GM10248 (cell line): Measurements from ENCODE around the gene PHF11.

Source experiments
- CTCF ChIA-PET: fragments of 300-600 bp; sonication (Branson Sonifier 250); formaldehyde crosslinking; extraction: SDS; loops from one replicate; lab custom pipeline; 2021; ENCODE audit warnings: antibody characterized with exemption; lab: Yijun Ruan, JAX
- POLR2A ChIA-PET: fragments of 350-650 bp; sonication (Branson Sonifier 250); formaldehyde crosslinking; extraction: SDS; loops from one replicate; lab custom pipeline; 2020; ENCODE audit warnings: antibody characterized with exemption; lab: Yijun Ruan, JAX
- DNase-seq: peaks from one replicate; pipeline ENCODE4 v3.0.0; 2012; ENCODE audit errors: extremely low spot score
- TF ChIP-seq, protein P1 (sequence below): IDR thresholded peaks from 2 replicates; pipeline ENCODE4 v1.5.1; 2012; ENCODE audit warnings: mild to moderate bottlenecking, low read depth; ENCODE audit errors: extremely low read depth, missing control alignments, control extremely low read depth

The PHF11 gene

DNA sequence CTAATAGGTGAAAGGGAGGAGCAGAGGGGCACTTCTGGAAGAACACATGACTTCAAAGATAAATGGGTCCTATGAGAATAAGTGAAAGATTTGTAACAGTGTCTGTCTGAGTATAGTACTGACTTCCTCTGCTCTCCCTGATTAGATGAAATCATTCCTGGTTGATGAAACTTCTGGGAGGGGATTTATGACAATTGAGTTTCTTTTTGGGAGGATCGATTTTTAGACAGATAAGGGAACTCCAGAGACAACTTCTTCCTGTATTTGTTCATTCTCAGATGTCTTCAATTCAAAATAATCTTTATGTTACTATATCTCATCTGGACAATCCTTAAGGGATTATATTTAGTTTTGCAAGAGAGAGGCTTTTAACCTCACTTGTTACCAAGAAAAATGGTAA is 31.7 kb upstream of the PHF11 start:
- ChIA-PET POLR2A (no interaction called here), CTCF (no interaction called here)
- DNase-seq, result no peak
- TF ChIP-seq, protein P1, sequence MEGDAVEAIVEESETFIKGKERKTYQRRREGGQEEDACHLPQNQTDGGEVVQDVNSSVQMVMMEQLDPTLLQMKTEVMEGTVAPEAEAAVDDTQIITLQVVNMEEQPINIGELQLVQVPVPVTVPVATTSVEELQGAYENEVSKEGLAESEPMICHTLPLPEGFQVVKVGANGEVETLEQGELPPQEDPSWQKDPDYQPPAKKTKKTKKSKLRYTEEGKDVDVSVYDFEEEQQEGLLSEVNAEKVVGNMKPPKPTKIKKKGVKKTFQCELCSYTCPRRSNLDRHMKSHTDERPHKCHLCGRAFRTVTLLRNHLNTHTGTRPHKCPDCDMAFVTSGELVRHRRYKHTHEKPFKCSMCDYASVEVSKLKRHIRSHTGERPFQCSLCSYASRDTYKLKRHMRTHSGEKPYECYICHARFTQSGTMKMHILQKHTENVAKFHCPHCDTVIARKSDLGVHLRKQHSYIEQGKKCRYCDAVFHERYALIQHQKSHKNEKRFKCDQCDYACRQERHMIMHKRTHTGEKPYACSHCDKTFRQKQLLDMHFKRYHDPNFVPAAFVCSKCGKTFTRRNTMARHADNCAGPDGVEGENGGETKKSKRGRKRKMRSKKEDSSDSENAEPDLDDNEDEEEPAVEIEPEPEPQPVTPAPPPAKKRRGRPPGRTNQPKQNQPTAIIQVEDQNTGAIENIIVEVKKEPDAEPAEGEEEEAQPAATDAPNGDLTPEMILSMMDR, result no peak

DNA sequence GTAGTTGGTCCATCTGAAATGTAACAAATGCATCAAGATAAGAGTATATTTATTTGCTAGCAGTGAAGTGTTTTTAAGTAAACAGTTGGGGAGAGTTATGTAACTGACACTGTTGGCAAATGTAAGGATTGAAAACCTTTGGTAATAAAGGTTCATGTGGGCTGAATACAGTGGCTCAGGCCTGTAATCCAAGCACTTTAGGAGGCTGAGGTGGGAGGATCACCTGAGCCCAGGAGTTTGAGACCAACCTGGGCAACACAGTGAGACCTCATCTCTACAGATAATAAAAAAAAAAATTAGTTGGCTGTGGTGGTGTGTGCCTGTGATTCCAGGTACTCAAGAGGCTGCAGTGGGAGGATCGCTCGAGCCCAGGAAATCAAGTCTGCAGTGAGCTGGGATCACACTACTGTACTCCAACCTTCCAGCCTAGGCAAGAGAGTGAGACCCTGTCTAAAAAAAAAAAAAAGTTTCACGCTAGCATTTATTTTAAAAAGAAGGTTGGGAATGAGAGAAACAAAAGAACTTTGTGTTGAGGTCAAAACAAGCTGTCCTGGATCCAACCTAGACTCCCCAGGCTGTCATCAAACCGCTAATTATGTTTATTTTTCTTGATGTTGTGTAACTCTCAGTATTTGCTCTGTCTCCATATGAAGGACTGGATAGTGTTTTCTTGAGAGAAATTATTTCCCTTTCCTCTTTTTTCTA is 31.0 kb upstream of the PHF11 start:
- CTCF ChIA-PET, result interaction anchor here (1.1 to 1.3 kb wide), 2 partner anchors 9 to 28 kb away, joined by 3 to 4 read pairs; no protein-coding TSS in a partner anchor
- TF ChIP-seq, protein P1, result no peak
- DNase-seq, result no peak
- POLR2A ChIA-PET, result interaction anchor here (0.7 kb wide), 1 partner anchor 29 kb away, joined by 3 read pairs; no protein-coding TSS in a partner anchor

- TF ChIP-seq, protein P1, result no peak
- POLR2A ChIA-PET, result no interaction called here
- CTCF ChIA-PET, result interaction anchor here (1.2 to 2.4 kb wide), 4 partner anchors 8 to 44 kb away, joined by 3 to 6 read pairs (median 4); no protein-coding TSS in a partner anchor
- DNase-seq, result no peak
These were observed 29.4 kb upstream of the PHF11 start for GRCh38 chr13:49466292-49466838.

GRCh38 chr13:49472186-49472585 is 23.6 kb upstream of the PHF11 start:
- DNase-seq, result no peak
- ChIA-PET POLR2A (no interaction called here), CTCF (interaction anchor here (1.5 to 2.3 kb wide), 2 partner anchors 13 to 28 kb away, joined by 3 to 5 read pairs; partner anchors contain the start of genes CAB39L and SETDB2)
- TF ChIP-seq, protein P1, result no peak

DNA sequence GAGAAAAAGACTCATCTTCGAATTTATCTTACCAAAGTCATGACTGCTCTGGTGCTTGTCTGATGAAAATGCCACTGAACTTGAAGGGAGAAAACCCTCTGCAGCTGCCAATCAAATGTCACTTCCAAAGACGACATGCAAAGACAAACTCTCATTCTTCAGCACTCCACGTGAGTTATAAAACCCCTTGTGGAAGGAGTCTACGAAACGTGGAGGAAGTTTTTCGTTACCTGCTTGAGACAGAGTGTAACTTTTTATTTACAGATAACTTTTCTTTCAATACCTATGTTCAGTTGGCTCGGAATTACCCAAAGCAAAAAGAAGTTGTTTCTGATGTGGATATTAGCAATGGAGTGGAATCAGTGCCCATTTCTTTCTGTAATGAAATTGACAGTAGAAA is 19.2 kb upstream of the PHF11 start:
- CTCF ChIA-PET, result interaction anchor here (1.1 to 1.5 kb wide), 2 partner anchors 15 to 333 kb away, joined by 3 to 4 read pairs; no protein-coding TSS in a partner anchor

GRCh38 chr13:49481788-49482187 is 14.0 kb upstream of the PHF11 start:
- no peak for DNase-seq
- TF ChIP-seq, protein P1, result no peak
- ChIA-PET CTCF (interaction anchor here (0.7 kb wide), 1 partner anchor 23 kb away, joined by 3 read pairs; no protein-coding TSS in a partner anchor), POLR2A (no interaction called here)

More for the DNA sequence above, 19.2 kb upstream of the PHF11 start:
- POLR2A ChIA-PET, result no interaction called here
- TF ChIP-seq, protein P1, result no peak
- no peak for DNase-seq
